T-helper 2 cell treated with Interferon-gamma antibody and Interleukin-4, amounts not matched to agents 5 μg/mL and 100 μg/mL, for 36 hours (primary cell): ENCODE measurements around the gene C11orf58.

ENCODE experiments used
- DNase-seq: peaks from one replicate; pipeline ENCODE4 v3.0.0; 2021; ENCODE audit warnings: low spot score
- H3K27ac Mint-ChIP-seq: one replicate; pipeline ENCODE4 v1.8.0; 2021; ENCODE audit warnings: mild to moderate bottlenecking, mixed read lengths
- H3K27me3 Mint-ChIP-seq: one replicate; pipeline ENCODE4 v1.8.0; 2021; ENCODE audit warnings: low read depth, mixed read lengths
- H3K36me3 Mint-ChIP-seq: one replicate; pipeline ENCODE4 v1.8.0; 2021; ENCODE audit warnings: low read depth, mixed read lengths
- H3K4me1 Mint-ChIP-seq: one replicate; pipeline ENCODE4 v1.8.0; 2021; ENCODE audit warnings: low read depth, mixed read lengths
- H3K4me3 Mint-ChIP-seq: one replicate; pipeline ENCODE4 v1.8.0; 2022; ENCODE audit warnings: mild to moderate bottlenecking, moderate library complexity, mixed read lengths
- H3K9me3 Mint-ChIP-seq: one replicate; pipeline ENCODE4 v1.8.0; 2021; ENCODE audit warnings: mixed read lengths

Gene C11orf58

GRCh38 chr11:16794047-16794818 lies 55.8 kb downstream of the C11orf58 start:
- peaks cover 10% of the 10 kb centered on the region for H3K4me1 Mint-ChIP-seq
- no peaks in the 10 kb centered on the region for H3K36me3 Mint-ChIP-seq
- H3K27me3 Mint-ChIP-seq, result no peaks in the 10 kb centered on the region
- no peak overlapping the region for H3K27ac Mint-ChIP-seq
- no peak overlapping the region for H3K4me3 Mint-ChIP-seq
- no peaks in the 10 kb centered on the region for H3K9me3 Mint-ChIP-seq
- no peak for DNase-seq

- Mint-ChIP-seq H3K9me3 (no peaks in the 10 kb centered on the region), H3K36me3 (no peaks in the 10 kb centered on the region), H3K4me1 (peaks cover 16% of the 10 kb centered on the region), H3K27ac (no peak overlapping the region), H3K4me3 (no peak overlapping the region), H3K27me3 (no peaks in the 10 kb centered on the region)
- no peak for DNase-seq
These were observed 56.7 kb downstream of the C11orf58 start for GRCh38 chr11:16795146-16795545.

GRCh38 chr11:16796311-16796710 lies 57.9 kb downstream of the C11orf58 start:
- H3K36me3 Mint-ChIP-seq, result no peaks in the 10 kb centered on the region
- DNase-seq, result no peak
- no peaks in the 10 kb centered on the region for H3K27me3 Mint-ChIP-seq
- H3K4me1 Mint-ChIP-seq, result peaks cover 20% of the 10 kb centered on the region
- H3K9me3 Mint-ChIP-seq, result no peaks in the 10 kb centered on the region
- no peak overlapping the region for H3K4me3 Mint-ChIP-seq
- no peak overlapping the region for H3K27ac Mint-ChIP-seq

- no peaks in the 10 kb centered on the region for H3K9me3 Mint-ChIP-seq
- peaks cover 16% of the 10 kb centered on the region for H3K4me1 Mint-ChIP-seq
- H3K27me3 Mint-ChIP-seq, result no peaks in the 10 kb centered on the region
- no peaks in the 10 kb centered on the region for H3K36me3 Mint-ChIP-seq
- DNase-seq, result no peak
- no peak overlapping the region for H3K27ac Mint-ChIP-seq
- H3K4me3 Mint-ChIP-seq, result no peak overlapping the region
These were observed 59.3 kb downstream of the C11orf58 start for GRCh38 chr11:16797776-16798175.

- Mint-ChIP-seq H3K4me1 (peaks cover 16% of the 10 kb centered on the region), H3K9me3 (no peaks in the 10 kb centered on the region), H3K4me3 (no peak overlapping the region), H3K36me3 (no peaks in the 10 kb centered on the region), H3K27me3 (no peaks in the 10 kb centered on the region), H3K27ac (no peak overlapping the region)
- DNase-seq, result no peak
These were observed 60.8 kb downstream of the C11orf58 start for GRCh38 chr11:16799221-16799620.

GRCh38 chr11:16799890-16800289 lies 61.4 kb downstream of the C11orf58 start:
- H3K9me3 Mint-ChIP-seq, result no peaks in the 10 kb centered on the region
- H3K4me3 Mint-ChIP-seq, result no peak overlapping the region

GRCh38 chr11:16800382-16800781 lies 61.9 kb downstream of the C11orf58 start:
- Mint-ChIP-seq H3K36me3 (no peaks in the 10 kb centered on the region), H3K27me3 (no peaks in the 10 kb centered on the region), H3K9me3 (no peaks in the 10 kb centered on the region), H3K4me3 (no peak overlapping the region), H3K4me1 (peaks cover 10% of the 10 kb centered on the region), H3K27ac (no peak overlapping the region)
- no peak for DNase-seq

More at GRCh38 chr11:16799890-16800289, 61.4 kb downstream of the C11orf58 start:
- no peak overlapping the region for H3K27ac Mint-ChIP-seq
- DNase-seq, result no peak
- peaks cover 15% of the 10 kb centered on the region for H3K4me1 Mint-ChIP-seq
- no peaks in the 10 kb centered on the region for H3K36me3 Mint-ChIP-seq
- H3K27me3 Mint-ChIP-seq, result no peaks in the 10 kb centered on the region

- no peaks in the 10 kb centered on the region for H3K36me3 Mint-ChIP-seq
- no peak overlapping the region for H3K27ac Mint-ChIP-seq
- H3K9me3 Mint-ChIP-seq, result no peaks in the 10 kb centered on the region
- H3K27me3 Mint-ChIP-seq, result no peaks in the 10 kb centered on the region
- no peak overlapping the region for H3K4me3 Mint-ChIP-seq
- H3K4me1 Mint-ChIP-seq, result peaks cover 10% of the 10 kb centered on the region
- DNase-seq, result no peak
These were observed 63.0 kb downstream of the C11orf58 start for GRCh38 chr11:16801288-16801980.

GRCh38 chr11:16804104-16804947 lies 65.9 kb downstream of the C11orf58 start:
- DNase-seq, result no peak
- H3K4me3 Mint-ChIP-seq, result no peak overlapping the region
- H3K4me1 Mint-ChIP-seq, result peaks cover 14% of the 10 kb centered on the region
- no peaks in the 10 kb centered on the region for H3K9me3 Mint-ChIP-seq
- no peak overlapping the region for H3K27ac Mint-ChIP-seq
- H3K27me3 Mint-ChIP-seq, result no peaks in the 10 kb centered on the region
- no peaks in the 10 kb centered on the region for H3K36me3 Mint-ChIP-seq

GRCh38 chr11:16805938-16806337 lies 67.5 kb downstream of the C11orf58 start:
- H3K9me3 Mint-ChIP-seq, result no peaks in the 10 kb centered on the region
- no peak for DNase-seq
- H3K4me1 Mint-ChIP-seq, result peaks cover 4% of the 10 kb centered on the region
- H3K27me3 Mint-ChIP-seq, result no peaks in the 10 kb centered on the region
- H3K36me3 Mint-ChIP-seq, result no peaks in the 10 kb centered on the region
- H3K27ac Mint-ChIP-seq, result no peak overlapping the region
- H3K4me3 Mint-ChIP-seq, result no peak overlapping the region

GRCh38 chr11:16806791-16807190 lies 68.3 kb downstream of the C11orf58 start:
- Mint-ChIP-seq H3K4me1 (peaks cover 4% of the 10 kb centered on the region), H3K27me3 (no peaks in the 10 kb centered on the region), H3K27ac (no peak overlapping the region), H3K9me3 (no peaks in the 10 kb centered on the region), H3K36me3 (no peaks in the 10 kb centered on the region), H3K4me3 (no peak overlapping the region)
- DNase-seq, result no peak

- H3K9me3 Mint-ChIP-seq, result no peaks in the 10 kb centered on the region
- no peaks in the 10 kb centered on the region for H3K36me3 Mint-ChIP-seq
- no peak for DNase-seq
- no peak overlapping the region for H3K27ac Mint-ChIP-seq
- no peaks in the 10 kb centered on the region for H3K27me3 Mint-ChIP-seq
- peaks cover 4% of the 10 kb centered on the region for H3K4me1 Mint-ChIP-seq
- H3K4me3 Mint-ChIP-seq, result no peak overlapping the region
These were observed 68.9 kb downstream of the C11orf58 start for GRCh38 chr11:16807306-16807705.
